ENCODE measurements around the gene PHACTR3.
"Not testable (repeated sequence)": the region's sequence is repeated elsewhere in the genome, so short reads cannot be mapped to it uniquely, and the experiment has no call there.

The PHACTR3 gene

DNA sequence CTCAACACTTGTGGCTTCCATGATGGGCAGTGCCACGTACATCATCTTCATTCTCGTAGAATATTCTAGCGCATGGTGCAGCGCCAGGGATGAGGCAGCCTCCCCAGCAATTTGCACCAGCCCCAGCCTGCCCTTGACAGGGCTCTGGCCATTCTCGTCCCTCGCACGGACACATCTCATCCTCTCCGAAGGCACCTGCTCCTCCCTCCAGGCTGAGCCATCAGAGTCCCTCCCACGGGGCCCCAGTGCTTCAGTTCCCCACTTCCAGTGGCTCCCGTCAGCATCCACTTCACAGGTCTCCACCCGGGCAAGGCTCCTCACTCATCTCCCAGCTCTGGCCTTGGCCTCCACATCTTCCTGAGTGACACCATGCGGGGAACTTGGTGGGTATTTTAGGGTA is 13.3 kb upstream of the PHACTR3 start:
- DNase-seq = no peak

DNA sequence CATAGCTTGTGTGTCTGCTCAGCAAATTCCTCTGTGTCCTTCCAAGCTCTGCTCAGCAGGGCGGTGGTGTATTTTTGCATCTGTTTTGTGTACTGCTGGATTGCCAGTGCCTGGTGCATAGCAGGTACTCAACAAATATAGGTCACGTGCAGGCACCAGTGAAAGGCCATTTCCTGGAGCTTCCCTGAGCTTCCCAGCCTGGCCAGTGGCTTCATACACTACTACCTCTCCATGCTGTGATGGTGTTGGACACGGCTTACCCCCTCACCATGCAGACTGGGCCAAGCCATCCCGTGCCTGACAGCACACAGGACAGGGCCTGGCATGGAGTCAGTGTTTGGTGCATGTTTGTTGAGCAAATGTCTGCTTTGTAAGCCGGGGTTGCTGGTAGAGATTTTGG is 7.7 kb upstream of the PHACTR3 start:
- no peak for DNase-seq

DNA sequence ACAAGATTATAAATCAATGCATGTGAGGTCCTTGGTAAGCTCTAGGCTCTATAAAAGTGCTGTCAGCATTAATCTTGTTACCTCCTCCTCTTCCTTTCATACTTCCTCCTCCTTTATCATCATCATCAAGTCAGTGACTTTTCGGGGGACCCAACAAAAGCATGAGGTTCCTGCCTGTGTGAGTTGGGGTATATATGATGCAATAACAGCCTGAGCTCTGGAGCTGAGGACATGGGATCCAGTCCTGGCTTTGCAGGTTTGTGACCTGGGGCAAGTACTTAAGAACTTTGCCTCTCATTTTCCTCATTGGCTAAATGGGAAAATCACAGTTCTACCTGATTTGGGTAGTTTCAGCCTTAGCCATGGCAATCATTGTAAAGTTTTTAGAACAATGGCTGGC is 7.1 kb upstream of the PHACTR3 start:
- no peak for DNase-seq

DNA sequence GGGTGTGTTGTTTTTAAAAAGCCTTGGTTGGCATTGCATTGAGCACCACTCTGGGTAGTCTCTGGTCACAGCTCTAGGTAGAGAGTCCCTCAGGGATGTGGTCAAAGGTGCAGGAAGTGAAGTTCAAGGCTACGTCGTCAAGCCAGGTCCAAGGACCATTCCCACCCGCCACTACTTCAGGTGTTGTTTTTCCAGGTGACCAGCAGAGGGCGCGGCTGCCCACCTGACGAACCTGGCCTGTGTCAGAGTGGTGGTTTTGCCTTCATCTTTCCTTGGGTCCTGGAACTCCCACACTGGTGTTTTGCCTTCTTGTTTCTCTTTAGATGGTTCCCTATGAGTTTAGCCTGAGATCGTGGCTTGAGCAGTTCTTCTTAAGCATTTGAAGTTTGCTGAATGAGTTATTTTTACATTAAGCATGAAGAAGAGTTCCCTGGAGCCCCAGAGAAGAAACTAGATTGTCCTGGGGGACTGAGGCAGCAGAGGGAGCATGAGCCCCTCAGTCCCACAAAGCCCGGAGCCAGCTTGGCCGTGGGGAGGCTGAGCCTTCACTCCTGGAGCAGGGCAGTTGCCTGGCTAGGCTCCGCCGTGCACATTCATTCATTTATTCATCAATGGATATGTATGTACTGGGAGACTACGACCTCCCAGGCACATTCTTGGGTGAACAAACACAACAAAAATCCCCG is 5.6 kb upstream of the PHACTR3 start:
- DNase-seq = peak; percentile 32

DNA sequence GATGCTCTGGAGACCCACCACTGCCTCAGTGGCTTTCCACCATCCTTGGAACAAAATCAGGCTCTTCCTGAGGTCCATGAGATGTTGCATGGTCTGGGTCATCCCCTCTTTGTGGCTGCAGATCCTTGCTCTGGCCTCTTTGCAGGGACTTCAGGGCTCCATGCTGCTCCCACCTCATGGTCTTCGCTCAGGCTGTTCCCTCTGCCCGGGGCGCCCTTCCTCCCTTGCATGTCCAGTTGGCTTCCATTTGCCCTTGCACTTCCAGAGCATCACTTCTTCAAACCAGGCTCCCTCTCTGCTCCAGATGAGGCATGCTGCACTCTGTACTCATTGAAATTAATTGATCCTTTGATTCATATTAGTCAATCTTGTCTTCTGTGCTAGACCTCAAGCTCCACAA is 4.4 kb upstream of the PHACTR3 start:
- no peak for DNase-seq

DNA sequence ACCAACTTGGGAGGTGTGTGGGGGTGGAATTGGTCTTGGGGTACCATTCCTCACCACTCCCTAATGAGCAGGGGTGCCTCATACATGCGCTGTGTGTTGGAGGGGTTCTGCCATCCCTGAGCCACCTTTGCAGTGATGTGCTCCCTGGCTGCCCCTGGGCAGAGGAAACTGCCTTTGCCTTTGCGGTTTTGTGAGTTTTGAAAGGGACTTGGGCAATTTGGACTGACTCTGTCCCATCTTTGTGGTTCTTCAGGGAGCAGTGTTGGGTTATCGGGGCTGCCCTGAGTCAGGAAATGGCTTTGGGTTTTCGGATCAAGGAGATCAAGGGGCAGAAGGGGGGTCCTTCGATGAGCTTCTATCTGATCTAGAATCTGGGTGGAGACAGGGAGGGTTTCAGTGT is 3.9 kb upstream of the PHACTR3 start:
- no peak for DNase-seq

DNA sequence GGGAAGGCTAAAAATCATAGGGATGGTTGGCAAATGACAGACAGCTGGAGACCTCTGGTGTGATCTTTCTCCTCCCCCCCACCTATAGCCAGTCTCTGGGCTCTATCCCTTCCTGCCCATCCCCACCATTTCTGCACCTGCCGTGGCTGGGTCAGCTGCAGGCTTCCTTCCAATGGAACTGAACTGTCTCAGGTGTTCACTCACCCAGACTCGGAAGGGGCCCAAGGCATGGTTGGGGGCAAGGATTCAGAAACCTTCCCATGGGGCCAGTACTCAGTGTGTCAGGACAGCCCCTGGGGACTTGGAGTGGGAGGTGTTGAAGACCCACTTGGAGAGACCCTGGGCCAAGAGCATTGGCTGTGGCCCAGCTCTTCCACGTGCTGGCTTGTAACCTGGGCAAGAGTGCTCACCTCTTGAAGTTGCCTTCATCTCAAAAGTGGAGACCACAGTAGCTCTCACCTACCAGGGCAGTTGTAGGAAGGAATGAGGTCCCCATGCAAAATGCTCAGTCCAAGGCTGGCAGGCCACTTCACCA is 1.7 kb upstream of the PHACTR3 start:
- no peak for DNase-seq

DNA sequence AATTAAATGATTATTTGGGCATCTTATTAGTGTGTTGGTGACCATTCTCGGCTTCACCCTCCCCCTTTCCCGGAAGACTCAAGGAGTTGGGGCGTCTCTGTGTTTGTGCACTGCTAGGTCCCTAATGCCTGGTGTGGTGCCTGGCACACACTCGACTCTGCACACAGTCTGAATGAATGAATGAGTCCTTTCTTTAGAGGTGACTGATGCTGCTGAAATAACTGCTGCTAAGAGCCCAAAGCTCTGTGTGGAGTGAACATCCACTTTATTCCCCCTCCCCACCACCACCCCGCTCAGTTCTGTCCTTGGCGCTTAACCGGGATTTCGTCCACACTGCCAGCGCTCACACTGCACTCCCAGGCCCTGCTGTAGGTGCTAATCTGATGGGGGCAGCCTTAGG is 1.2 kb upstream of the PHACTR3 start:
- no peak for DNase-seq

DNA sequence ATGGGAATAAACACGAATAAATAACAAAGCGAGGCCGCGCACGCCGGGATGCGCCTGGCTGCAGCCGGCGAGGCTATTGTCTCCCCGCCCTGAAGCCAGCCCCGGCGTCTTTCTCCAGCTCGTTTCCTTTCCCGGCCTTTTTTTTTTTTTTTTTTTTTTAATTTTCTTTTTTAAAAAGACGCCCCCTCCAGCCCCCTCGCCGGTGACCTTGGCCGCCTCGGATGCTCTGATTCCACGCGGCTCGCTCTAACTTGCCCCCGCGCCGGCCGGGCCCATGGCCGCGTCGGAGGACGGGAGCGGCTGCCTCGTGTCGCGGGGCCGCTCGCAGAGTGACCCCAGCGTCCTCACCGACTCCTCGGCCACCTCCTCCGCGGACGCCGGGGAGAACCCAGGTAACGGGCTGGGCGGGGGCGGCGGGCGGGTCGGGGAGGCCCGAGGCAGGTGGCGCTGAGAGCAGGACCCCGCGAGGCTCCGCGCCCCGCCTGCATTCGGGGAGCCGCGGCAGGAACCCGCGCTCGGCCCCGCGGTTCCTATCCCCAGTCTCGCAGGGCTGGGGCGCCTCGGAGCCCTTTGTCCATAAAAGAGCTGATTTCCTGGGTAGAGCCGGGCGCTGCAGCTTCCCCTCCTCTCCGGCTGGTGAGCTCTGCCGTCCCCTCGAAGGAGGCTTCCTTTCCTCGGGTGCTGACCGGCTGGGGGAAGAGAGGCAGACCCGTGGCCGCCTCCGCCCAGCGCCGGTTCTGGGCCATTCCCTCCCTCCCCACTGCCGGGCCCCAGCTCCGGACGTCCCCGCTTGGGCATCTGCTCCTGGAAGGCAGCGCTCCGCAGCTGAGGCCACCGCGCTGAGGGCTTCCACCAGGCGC is 631 bp downstream of the PHACTR3 start:
- no peak for DNase-seq

DNA sequence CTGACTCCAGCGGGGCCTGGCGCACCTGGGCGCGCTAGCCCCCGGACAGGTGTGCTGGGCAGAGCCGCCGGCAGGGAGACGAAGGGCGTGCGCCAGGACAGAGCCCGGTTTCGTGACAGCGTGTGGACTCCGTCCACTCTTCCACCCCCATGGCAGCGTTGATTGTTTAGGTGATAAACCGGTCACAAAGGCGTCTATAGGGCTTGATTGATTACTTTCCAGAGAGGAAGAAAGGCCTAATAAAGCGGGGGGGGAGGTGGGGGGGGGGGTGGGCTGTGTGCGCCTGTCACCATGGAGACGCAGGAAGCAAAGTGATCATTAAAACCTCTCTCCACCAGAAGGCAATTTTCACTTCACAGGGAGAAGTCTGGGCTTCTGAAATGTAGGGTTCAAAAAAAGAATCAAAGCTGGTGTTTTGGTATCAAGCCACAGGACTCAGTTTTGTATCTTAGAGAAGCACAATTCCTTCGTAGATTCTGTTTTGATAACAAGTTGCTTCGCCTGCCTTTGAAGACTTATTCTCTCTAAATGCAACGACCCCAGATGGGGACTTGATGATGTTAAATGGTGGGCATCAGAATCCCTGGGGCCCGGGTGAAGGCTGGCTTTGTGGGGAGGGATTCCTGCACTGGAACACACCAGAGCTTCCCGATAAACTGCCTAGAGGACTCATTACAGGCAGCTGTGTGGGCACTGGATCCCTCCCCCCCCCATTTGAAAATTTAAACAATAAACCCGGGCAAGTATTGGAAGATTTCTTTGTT is 1.4 kb downstream of the PHACTR3 start:
- no peak for DNase-seq

DNA sequence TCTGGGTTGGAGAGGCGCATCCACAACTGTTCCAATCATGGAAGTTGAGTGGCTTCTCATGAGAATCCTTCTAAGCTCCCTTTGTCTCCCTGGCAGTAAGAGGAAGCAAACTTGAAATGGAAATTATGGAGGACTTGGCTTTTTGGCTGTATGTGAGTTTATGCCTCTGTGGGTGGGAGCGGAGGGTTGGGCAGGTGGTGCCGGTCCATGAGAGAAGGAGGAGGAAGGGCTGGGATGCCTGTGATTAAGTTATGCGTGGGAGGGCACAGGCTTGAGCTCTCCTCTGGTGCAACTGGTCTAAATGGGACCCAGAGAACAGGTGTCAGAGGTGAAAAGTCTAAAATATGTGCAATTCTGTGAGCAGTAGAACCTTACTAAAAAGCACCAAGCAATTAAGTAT is 2.2 kb downstream of the PHACTR3 start:
- no peak for DNase-seq

DNA sequence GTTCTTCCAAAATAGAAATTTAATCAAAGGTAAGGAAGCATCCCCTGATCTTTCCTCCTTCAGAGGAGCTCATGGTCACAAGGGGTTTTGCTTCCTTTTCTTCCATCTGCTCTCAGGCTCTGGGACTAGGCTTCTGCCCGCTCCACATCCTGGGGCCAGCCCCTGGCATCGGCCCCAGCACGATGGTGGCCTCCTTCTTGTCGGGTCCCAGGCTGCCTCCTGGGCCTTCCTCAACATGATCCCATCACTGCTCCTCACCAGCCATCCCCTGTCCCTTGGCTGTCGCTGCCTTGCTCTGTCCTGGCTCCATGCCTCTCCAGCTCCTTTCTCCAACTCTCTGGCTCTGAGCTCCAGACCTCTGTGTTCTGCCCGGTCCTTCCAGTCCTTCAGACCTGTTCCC is 4.1 kb downstream of the PHACTR3 start:
- no peak for DNase-seq

DNA sequence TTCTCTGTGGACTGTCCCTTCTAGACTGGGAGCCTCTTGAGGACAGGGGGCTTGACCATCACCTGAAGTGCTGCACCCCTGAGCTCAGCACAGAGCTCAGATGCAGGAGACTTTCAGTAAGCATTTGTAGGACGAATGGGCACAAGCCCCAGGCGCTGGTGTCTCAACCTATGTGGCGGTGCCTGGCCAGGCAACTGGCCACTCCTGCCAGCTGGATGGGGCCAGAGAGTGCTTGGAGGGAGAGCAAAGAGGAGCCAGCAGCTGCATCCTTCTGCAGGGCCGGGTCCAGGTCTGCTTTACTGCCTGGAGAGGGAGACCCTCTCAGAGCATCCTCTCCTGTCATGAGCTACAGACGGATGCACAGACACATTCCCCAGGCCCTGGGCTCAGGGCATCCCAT is 4.5 kb downstream of the PHACTR3 start:
- no peak for DNase-seq

DNA sequence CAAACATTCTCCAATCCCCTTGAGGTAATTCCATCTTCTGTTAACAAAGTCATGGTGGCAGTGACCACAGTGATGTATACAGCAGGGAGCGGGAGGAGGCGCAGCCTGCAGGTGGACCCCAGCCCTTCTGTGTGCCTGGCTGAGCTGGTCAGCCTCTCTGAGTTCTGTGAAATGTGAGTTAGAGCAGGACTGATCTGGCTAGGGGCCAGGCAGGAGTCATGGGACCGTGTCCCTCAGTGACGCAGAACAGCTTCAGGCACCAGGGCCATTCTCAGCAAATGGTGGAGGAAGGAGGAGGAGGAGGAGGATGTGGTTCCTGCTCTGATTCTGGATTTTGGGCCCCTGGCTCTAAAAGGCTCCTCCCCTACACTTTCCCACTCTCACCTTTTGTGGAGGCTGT is 6.9 kb downstream of the PHACTR3 start:
- no peak for DNase-seq

DNA sequence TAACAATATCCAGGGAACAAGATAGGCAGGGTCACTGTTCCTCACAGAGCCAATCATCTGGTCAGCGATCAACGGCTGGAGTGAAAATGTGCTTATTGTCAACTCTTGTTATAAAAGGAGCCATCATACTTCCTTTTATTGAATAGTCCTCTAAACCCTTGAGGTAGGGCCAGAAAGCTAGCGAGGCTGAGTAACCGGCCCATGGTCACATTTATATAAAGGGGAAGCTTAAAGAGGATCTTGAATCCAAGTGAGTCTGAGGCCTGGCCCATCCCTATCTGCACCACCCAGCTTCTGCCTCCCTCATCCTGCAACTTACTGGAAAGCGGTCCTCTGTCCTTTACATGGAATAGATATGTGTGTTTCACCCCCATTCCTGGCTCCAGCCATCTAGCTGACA is 9.5 kb downstream of the PHACTR3 start:
- DNase-seq = no peak

DNA sequence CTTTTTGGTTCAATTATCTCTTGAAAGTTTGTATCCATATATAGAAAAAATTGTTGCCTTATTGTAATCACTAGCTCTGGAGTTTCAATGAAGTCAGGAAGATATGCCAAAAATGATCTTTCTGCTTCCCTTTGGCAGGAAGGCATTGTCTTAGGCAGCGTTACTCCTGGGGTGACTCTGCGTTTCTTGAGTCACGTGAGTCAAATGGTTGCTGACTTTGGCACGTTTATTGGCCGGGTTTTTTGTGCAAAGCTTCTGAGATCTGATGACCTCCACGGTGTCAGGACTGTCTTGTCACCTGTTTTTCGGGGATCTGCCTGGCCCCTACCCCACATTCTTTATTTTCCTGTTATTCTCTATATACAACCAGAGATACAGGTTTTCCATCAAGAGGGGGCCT is 10.4 kb downstream of the PHACTR3 start:
- DNase-seq = no peak

DNA sequence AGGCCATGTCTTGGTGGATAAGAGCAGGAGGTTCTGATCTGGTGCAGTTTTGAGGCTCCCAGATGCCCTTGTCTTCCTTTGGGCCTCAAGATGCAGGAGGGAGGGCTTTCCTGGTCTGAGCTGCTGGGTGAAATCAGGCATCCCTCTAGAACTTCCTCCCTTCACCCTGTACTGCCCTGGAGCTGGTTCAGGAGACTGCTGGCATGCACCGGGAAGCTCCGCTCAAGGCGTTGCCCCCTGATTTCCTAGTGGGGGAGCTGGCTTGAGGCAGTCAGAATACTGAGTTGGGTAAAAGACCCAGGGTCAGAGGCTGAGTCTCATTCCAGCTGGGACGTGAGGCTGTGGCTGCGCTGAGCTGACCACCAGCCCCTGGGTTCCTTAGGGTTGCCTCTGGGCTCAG is 12.0 kb downstream of the PHACTR3 start:
- DNase-seq = no peak

DNA sequence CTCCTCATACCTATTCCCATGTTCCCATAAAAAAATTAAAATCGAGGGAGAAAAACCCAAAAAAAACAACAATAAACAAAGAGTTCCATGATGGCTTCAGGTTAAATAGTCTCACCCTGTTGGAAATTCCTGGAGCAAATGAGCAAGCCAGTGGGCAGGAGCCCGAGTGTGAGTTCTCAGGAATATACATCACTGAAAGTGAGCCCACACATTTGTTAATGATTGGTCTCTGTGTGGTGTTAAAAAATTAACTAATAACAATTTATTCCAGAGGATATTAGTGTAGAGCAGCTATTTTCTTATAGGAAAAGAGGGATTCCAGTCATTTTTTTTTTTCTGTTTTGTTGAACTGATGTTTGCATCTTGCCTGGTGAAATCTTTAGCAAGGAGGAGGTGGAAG is 12.9 kb downstream of the PHACTR3 start:
- DNase-seq = no peak

DNA sequence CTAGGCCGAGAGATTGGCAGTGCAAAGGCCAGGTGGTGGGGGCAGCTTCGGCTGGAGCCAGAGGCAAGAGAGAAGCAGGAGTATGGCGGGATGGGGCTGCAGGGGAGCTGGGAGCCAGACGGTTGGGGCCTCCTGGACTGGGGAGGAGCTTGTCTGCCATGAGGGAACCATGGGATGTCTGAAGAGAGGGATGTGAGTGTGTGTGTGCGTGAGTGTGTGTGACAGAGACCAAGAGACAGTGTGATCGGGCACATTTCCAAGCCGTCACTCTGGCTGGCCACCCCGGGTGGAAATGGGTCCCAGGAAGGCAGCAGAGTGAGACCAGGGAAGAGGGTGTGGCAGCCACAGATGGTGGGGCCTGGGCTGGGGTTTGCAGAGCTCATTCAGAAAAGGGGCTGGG is 13.8 kb downstream of the PHACTR3 start:
- no peak for DNase-seq

DNA sequence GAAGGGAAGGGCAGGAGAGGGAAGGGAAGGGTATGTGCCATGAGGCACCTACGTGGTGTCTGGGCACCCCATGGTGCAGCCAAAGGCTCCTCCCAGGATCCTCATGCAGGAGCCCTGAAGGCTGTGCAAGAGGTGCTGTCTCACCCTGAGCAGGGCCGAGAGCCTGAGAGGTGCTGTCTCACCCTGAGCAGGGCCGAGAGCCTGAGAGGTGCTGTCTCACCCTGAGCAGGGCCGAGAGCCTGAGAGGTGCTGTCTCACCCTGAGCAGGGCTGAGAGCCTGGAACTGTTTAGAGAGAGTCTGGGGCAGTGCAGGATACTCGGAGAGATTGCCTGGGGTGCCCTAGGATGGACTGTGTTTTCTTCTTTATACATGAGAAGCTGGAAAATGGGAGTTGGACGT is 14.2 kb downstream of the PHACTR3 start:
- not testable (repeated sequence) for DNase-seq

DNA sequence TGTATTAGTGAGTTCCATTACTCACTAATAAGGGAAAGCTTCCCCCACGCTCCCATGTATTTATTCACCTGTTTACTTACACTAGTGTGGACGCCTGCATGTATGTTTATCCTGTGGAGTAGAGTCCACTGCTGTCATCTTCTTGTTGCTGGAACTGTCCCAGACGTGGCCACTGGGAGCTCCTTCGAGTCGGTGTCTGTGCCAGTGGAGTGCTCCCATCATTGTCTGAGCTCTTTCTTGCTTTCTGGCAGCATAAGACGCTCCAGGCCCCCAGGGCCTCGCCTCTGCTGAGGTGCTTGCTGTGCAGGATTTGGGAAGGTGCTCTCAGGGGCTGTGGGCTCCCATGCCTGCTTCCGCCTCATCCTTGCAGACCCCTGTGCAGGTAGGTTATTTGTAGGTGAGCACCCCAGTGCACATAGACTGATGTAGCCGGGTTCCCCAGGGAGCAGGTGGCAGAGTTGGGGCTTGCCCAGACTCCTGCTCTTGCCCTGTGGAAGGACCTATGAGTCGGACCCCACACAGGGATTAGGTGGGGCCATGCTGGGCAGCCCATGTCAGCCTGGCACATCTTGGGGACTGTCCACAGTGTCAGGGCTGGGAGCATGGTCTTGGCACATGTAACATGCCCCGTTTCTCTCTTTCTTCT is 16.6 kb downstream of the PHACTR3 start:
- DNase-seq = no peak

DNA sequence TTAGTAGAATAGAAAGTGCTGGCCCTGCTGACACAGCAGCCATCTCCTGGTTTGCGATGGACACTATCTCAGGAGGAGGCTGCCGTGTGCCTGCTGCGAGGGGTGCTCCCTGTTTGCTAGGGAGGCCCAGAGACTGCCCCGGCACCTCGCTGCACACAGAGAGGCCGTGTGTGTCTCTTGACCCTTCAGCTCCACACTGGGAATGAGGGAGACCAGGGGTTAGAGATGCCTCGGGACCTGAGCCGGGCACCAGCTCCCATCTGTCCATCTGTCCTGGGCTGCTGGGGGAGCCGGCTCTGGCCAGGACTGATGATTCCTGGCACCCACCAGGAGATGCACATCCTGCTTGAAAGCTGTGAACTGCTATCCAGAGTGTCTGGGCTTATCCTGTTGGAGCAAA is 18.2 kb downstream of the PHACTR3 start:
- DNase-seq = no peak

DNA sequence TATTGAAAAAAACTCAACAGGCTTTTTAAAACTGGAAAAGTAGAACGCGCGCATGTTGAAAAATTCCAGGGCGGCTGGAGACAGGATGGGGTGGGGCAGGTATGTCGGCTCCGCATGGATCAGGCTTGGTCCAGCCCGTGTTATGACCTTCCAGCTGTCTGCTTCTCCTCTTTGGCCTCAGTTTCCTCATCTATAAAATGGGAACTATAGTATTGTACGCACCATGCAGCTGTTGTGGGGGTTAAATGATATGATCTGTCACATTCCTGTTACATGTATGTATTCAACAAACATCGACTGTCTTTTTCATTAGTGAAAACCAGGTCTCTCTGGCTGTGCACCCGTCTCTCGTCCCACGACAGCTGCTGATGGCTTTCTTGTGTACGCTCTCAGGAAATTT is 18.8 kb downstream of the PHACTR3 start:
- DNase-seq = no peak
